Effector CD4-positive, alpha-beta T cell (primary cell): ENCODE results near the gene COBLL1.

Experiments used
- DNase-seq: peaks from one replicate; pipeline ENCODE4 v3.0.0-alpha.2; 2020

COBLL1 gene

GRCh38 chr2:164705412-164706167 lies 136.0 kb downstream of the COBLL1 start:
- no peak for DNase-seq

GRCh38 chr2:164703915-164704706 lies 137.5 kb downstream of the COBLL1 start:
- no peak for DNase-seq

- no peak for DNase-seq
Measured at GRCh38 chr2:164701565-164701964, 140.1 kb downstream of the COBLL1 start.

GRCh38 chr2:164700390-164700789 lies 141.2 kb downstream of the COBLL1 start:
- DNase-seq, result no peak

- no peak for DNase-seq
Measured at GRCh38 chr2:164697688-164698461, 143.7 kb downstream of the COBLL1 start.

- DNase-seq, result no peak
Measured at GRCh38 chr2:164696634-164697033, 145.0 kb downstream of the COBLL1 start.

- no peak for DNase-seq
Measured at GRCh38 chr2:164694275-164694695, 147.3 kb downstream of the COBLL1 start.

GRCh38 chr2:164693834-164694233 lies 147.8 kb downstream of the COBLL1 start:
- no peak for DNase-seq

- DNase-seq, result no peak
Measured at GRCh38 chr2:164693390-164693789, 148.2 kb downstream of the COBLL1 start.

- no peak for DNase-seq
Measured at GRCh38 chr2:164692958-164693357, 148.7 kb downstream of the COBLL1 start.

GRCh38 chr2:164692114-164692513 lies 149.5 kb downstream of the COBLL1 start:
- DNase-seq, result no peak

GRCh38 chr2:164691346-164691887 lies 150.2 kb downstream of the COBLL1 start:
- DNase-seq, result no peak

GRCh38 chr2:164690361-164690760 lies 151.3 kb downstream of the COBLL1 start:
- DNase-seq, result no peak

- no peak for DNase-seq
Measured at GRCh38 chr2:164688896-164689419, 152.7 kb downstream of the COBLL1 start.

- DNase-seq, result no peak
Measured at GRCh38 chr2:164681009-164681408, 160.6 kb downstream of the COBLL1 start.

GRCh38 chr2:164678631-164679149 lies 162.9 kb downstream of the COBLL1 start:
- no peak for DNase-seq

GRCh38 chr2:164677733-164678132 lies 163.9 kb downstream of the COBLL1 start:
- DNase-seq, result no peak

GRCh38 chr2:164677271-164677670 lies 164.4 kb downstream of the COBLL1 start:
- no peak for DNase-seq

- DNase-seq, result no peak
Measured at GRCh38 chr2:164675687-164676086, 165.9 kb downstream of the COBLL1 start.

GRCh38 chr2:164675027-164675426 lies 166.6 kb downstream of the COBLL1 start:
- DNase-seq, result no peak

- DNase-seq, result no peak
Measured at GRCh38 chr2:164671664-164672396, 169.8 kb downstream of the COBLL1 start.

GRCh38 chr2:164669291-164669690 lies 172.3 kb downstream of the COBLL1 start:
- no peak for DNase-seq
